GM12878 (cell line): ENCODE data around the gene KRT38. TPM values are rescaled to one million over a fixed set of nuclear protein-coding genes. Genes with fewer than 3 reads are reported as not detected.

ENCODE experiments used
- ATAC-seq: fragments of 200-7000 bp; cut with Tn5 transposase; 3 replicates; pipeline ENCODE4 v1.9.1; 2020; ENCODE audit warnings: mild to moderate bottlenecking, moderate library complexity
- BruUV-seq: library from RNA; stranded (reverse); fragments of 400-500 nt; replicated peaks from 2 replicates; lab custom pipeline; 2021; lab: Mats Ljungman, UMichigan
- CTCF ChIA-PET: fragments of 300-600 bp; sonication (Branson Sonifier 250); formaldehyde crosslinking; extraction: SDS; loops from one replicate; lab custom pipeline; 2021; ENCODE audit warnings: inconsistent platforms; lab: Yijun Ruan, JAX
- POLR2A ChIA-PET: fragments of 350-600 bp; formaldehyde crosslinking; extraction: SDS; loops from one replicate; lab custom pipeline; 2021; ENCODE audit warnings: inconsistent platforms; lab: Charles Lee
- RAD21 ChIA-PET: fragments of 300-600 bp; sonication (Branson Sonifier 250); formaldehyde crosslinking; loops from one replicate; lab custom pipeline; 2023; ENCODE audit warnings: antibody characterized with exemption; ENCODE audit not compliant: unreplicated experiment; lab: Charles Lee
- SMC1A ChIA-PET: fragments of 300-600 bp; sonication (Branson Sonifier 250); formaldehyde crosslinking; loops from one replicate; lab custom pipeline; 2023; ENCODE audit not compliant: unreplicated experiment, uncharacterized antibody; lab: Charles Lee
- DNase-seq: peaks from one replicate; pipeline ENCODE4 v3.0.0-alpha.2; 2011; ENCODE audit warnings: low read depth, low spot score
- FAIRE-seq: peaks from 3 replicates; lab custom pipeline; 2011; peaks lifted over from hg19 to GRCh38; lab: Jason Lieb, UNC
- H2AFZ ChIP-seq: 2 replicates; pipeline ENCODE4 v1.6.0; 2011; ENCODE audit warnings: low read depth, low read length, control low read depth; ENCODE audit not compliant: control insufficient read depth
- H3K27ac ChIP-seq: 2 replicates; pipeline ENCODE4 v1.5.1; 2011; ENCODE audit warnings: control low read depth; ENCODE audit not compliant: control insufficient read depth, insufficient read depth
- H3K27me3 ChIP-seq, 2 experiments: replicated peaks in 1 of 2; 2 replicates each; pipeline versions ENCODE4 v1.6.0 to v1.6.1; 2011; ENCODE audit warnings: low read length in 1 of 2; ENCODE audit not compliant: control insufficient read depth in 2 of 2, insufficient read depth in 2 of 2
- H3K36me3 ChIP-seq, 2 experiments: 2 replicates each; pipeline ENCODE4 v1.5.1; 2011; ENCODE audit warnings: low read length in 1 of 2; ENCODE audit not compliant: control insufficient read depth in 2 of 2, insufficient read depth in 2 of 2
- H3K4me1 ChIP-seq: 2 replicates; pipeline ENCODE4 v1.6.1; 2011; ENCODE audit warnings: mild to moderate bottlenecking, low read length, moderate library complexity, mixed read lengths; ENCODE audit not compliant: control insufficient read depth, insufficient read depth
- H3K4me2 ChIP-seq: 2 replicates; pipeline ENCODE4 v1.6.0; 2011; ENCODE audit warnings: control low read depth; ENCODE audit not compliant: control insufficient read depth, insufficient read depth
- H3K4me3 ChIP-seq: fragments of 200-600 bp; sonication (generic); 2 replicates; pipeline ENCODE4 v1.5.1; 2016
- H3K79me2 ChIP-seq: 2 replicates; pipeline ENCODE4 v1.6.0; 2011; ENCODE audit warnings: low read length; ENCODE audit not compliant: control insufficient read depth, insufficient read depth
- H3K9ac ChIP-seq: 2 replicates; pipeline ENCODE4 v1.8.0; 2011; ENCODE audit warnings: low read length, control low read depth, mixed read lengths; ENCODE audit not compliant: control insufficient read depth, insufficient read depth
- H3K9me3 ChIP-seq: replicated peaks from 3 replicates; pipeline ENCODE4 v1.5.1; 2011; ENCODE audit warnings: mild to moderate bottlenecking, low read length; ENCODE audit not compliant: control insufficient read depth, insufficient read depth
- H4K20me1 ChIP-seq: 2 replicates; pipeline ENCODE4 v1.6.0; 2011; ENCODE audit not compliant: control insufficient read depth, insufficient read depth
- ATF7 ChIP-seq: fragments of 450-650 bp; IDR thresholded peaks from 2 replicates; pipeline ENCODE4 v1.6.1; 2016; ENCODE audit warnings: low read depth, mild to moderate bottlenecking
- CBFB ChIP-seq: IDR thresholded peaks from 2 replicates; pipeline ENCODE4 v1.6.1; 2016; ENCODE audit warnings: antibody characterized with exemption, low read depth
- CBX3 ChIP-seq: fragments of 200-600 bp; sonication (generic); IDR thresholded peaks from 2 replicates; pipeline ENCODE4 v1.6.1; 2016; ENCODE audit warnings: low read depth, borderline replicate concordance
- KAT2A ChIP-seq: conservative IDR thresholded peaks from 2 replicates; pipeline ENCODE4 v1.6.1; 2011; ENCODE audit warnings: low read depth, low read length; ENCODE audit not compliant: control insufficient read depth
- LARP7 ChIP-seq: fragments of 450-650 bp; IDR thresholded peaks from 2 replicates; pipeline ENCODE4 v1.6.1; 2017; ENCODE audit warnings: mild to moderate bottlenecking
- NFXL1 ChIP-seq: fragments of 450-650 bp; IDR thresholded peaks from 2 replicates; pipeline ENCODE4 v1.6.1; 2017; ENCODE audit warnings: antibody characterized with exemption, mild to moderate bottlenecking, borderline replicate concordance
- POLR2AphosphoS5 ChIP-seq: IDR thresholded peaks from 2 replicates; pipeline ENCODE4 v1.6.1; 2011; ENCODE audit warnings: mild to moderate bottlenecking, low read length, inconsistent platforms
- POU2F2 ChIP-seq: IDR thresholded peaks from 3 replicates; pipeline ENCODE4 v1.6.1; 2011; ENCODE audit warnings: low read depth, mild to moderate bottlenecking, low read length, borderline replicate concordance
- RAD21 ChIP-seq: IDR thresholded peaks from 2 replicates; pipeline ENCODE4 v1.6.1; 2011; ENCODE audit warnings: mild to moderate bottlenecking, low read depth, low read length, moderate library complexity; ENCODE audit not compliant: insufficient read depth
- SIX5 ChIP-seq: IDR thresholded peaks from 2 replicates; pipeline ENCODE4 v1.6.1; 2011; ENCODE audit warnings: mild to moderate bottlenecking, low read depth, low read length, moderate library complexity; ENCODE audit not compliant: severe bottlenecking
- SUZ12 ChIP-seq: fragments of 200-600 bp; sonication (generic); IDR thresholded peaks from one replicate; pipeline ENCODE4 v1.6.1; 2018; ENCODE audit warnings: antibody characterized with exemption, mild to moderate bottlenecking; ENCODE audit not compliant: unreplicated experiment
- YY1 ChIP-seq: IDR thresholded peaks from 2 replicates; pipeline ENCODE4 v1.6.1; 2011; ENCODE audit warnings: low read depth, mild to moderate bottlenecking, low read length
- ZNF622 ChIP-seq: fragments of 450-650 bp; IDR thresholded peaks from 2 replicates; pipeline ENCODE4 v1.6.1; 2017; ENCODE audit warnings: mild to moderate bottlenecking, inconsistent platforms
- WGBS: methylation state at CpG from one replicate; pipeline ENCODE4 v1.1.6; 2016; ENCODE audit warnings: low lambda C conversion rate; ENCODE audit not compliant: insufficient replicate concordance, insufficient coverage; ENCODE audit errors: missing lambda C conversion rate; 5-methylcytosine and 5-hydroxymethylcytosine counted together
- in situ Hi-C: fragments of 300-500 bp; cut with MboI; formaldehyde crosslinking; loops from 9 replicates; pipeline ENCODE4 v1.14.3; 2018; ENCODE audit warnings: mixed read lengths
- intact Hi-C: fragments of 100-400 bp; cut with micrococcal nuclease; formaldehyde crosslinking; loops from one replicate; pipeline ENCODE4 v1.14.2; 2022; ENCODE audit not compliant: unreplicated experiment
- polyA plus RNA-seq, 11 experiments: library from polyadenylated mRNA; depleted of rRNA in 4 of 11; unstranded in 6 of 11; stranded (reverse) in 5 of 11; fragments of >200 nt; fragmentation: Nextera tagmentation in 4 of 11; fragmentation: Illumina TruSeq in 1 of 11; extraction: Ambion mirVana in 4 of 11; extraction: Trizol in 1 of 11; gene quantifications; 1 replicate in 1 of 11; 2 replicates in 10 of 11; pipeline versions ENCODE4 v1.2.1 to v1.2.3, GENCODE V29; 2011 to 2016; ENCODE audit warnings: inconsistent platforms in 2 of 11, missing spikeins in 2 of 11, low read depth in 1 of 11
- total RNA-seq, 4 experiments: library from RNA; depleted of rRNA in 3 of 4; stranded (reverse); fragments of >200 nt in 3 of 4; fragmentation: Illumina TruSeq in 1 of 4; extraction: Trizol in 1 of 4; gene quantifications; 2 replicates each; pipeline versions ENCODE4 v1.2.1 to v1.2.3, GENCODE V29; 2013 to 2021
- TF ChIP-seq, protein P1 (sequence below): fragments of 450-650 bp; IDR thresholded peaks from 2 replicates; pipeline ENCODE4 v1.6.1; 2017; ENCODE audit warnings: mild to moderate bottlenecking, low read depth, inconsistent platforms; ENCODE audit not compliant: poor library complexity, severe bottlenecking
- TF ChIP-seq, protein P2 (sequence below): fragments of 450-650 bp; IDR thresholded peaks from 2 replicates; pipeline ENCODE4 v1.6.1; 2017; ENCODE audit warnings: borderline replicate concordance

The KRT38 gene
- total and polyA plus RNA-seq, 10 of the 15 experiments (the other 5 are each of a cell fraction or from before 2014, with no cell fraction given): not detected

DNA sequence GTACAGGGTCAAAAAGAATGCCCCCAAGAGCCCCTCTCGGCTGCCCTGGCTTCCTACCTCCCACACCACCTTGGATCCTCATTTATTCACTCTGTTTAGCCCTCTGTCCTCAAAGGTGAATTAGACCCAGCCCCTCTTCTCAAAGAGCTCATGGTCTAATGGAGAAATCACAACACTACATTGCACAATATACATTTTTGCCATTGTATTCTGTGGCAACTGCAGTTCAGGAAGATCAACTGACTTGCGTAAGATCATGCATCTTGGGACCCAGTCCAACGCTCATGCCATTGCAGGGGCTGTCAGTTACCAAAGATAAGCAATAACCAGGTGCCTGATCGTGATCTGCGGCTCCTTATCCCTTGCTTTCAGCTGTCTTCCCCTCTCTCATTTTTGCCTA is 1.4 kb downstream of the KRT38 start:
- POLR2A ChIA-PET: no interaction called here
- no peak for DNase-seq

More for the DNA sequence above, 1.4 kb downstream of the KRT38 start:
- Histone ChIP-seq H3K4me2 (no peak overlapping the region), H3K36me3 (no peaks in the 10 kb centered on the region), H3K9ac (no peak overlapping the region), H3K4me3 (no peak overlapping the region), H3K27me3 (peaks cover 2 to 6% of the 10 kb centered on the region in 2 experiments; a peak in 3 of 4 replicates), H3K27ac (no peak overlapping the region), H3K9me3 (no peaks in the 10 kb centered on the region), H3K4me1 (no peaks in the 10 kb centered on the region), H3K79me2 (no peaks in the 10 kb centered on the region), H2AFZ (no peak overlapping the region), H4K20me1 (no peaks in the 10 kb centered on the region)
- ChIA-PET RAD21 (no interaction called here), SMC1A (no interaction called here), CTCF (no interaction called here)
- no peak for TF ChIP-seq YY1
- no peak for TF ChIP-seq RAD21
- no peak for TF ChIP-seq KAT2A
- no peak for TF ChIP-seq ATF7
- TF ChIP-seq, protein P1, sequence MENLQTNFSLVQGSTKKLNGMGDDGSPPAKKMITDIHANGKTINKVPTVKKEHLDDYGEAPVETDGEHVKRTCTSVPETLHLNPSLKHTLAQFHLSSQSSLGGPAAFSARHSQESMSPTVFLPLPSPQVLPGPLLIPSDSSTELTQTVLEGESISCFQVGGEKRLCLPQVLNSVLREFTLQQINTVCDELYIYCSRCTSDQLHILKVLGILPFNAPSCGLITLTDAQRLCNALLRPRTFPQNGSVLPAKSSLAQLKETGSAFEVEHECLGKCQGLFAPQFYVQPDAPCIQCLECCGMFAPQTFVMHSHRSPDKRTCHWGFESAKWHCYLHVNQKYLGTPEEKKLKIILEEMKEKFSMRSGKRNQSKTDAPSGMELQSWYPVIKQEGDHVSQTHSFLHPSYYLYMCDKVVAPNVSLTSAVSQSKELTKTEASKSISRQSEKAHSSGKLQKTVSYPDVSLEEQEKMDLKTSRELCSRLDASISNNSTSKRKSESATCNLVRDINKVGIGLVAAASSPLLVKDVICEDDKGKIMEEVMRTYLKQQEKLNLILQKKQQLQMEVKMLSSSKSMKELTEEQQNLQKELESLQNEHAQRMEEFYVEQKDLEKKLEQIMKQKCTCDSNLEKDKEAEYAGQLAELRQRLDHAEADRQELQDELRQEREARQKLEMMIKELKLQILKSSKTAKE: no peak
- TF ChIP-seq, protein P2, sequence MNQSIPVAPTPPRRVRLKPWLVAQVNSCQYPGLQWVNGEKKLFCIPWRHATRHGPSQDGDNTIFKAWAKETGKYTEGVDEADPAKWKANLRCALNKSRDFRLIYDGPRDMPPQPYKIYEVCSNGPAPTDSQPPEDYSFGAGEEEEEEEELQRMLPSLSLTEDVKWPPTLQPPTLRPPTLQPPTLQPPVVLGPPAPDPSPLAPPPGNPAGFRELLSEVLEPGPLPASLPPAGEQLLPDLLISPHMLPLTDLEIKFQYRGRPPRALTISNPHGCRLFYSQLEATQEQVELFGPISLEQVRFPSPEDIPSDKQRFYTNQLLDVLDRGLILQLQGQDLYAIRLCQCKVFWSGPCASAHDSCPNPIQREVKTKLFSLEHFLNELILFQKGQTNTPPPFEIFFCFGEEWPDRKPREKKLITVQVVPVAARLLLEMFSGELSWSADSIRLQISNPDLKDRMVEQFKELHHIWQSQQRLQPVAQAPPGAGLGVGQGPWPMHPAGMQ: no peak
- no peak for TF ChIP-seq NFXL1
- TF ChIP-seq POLR2AphosphoS5: no peak
- no peak for TF ChIP-seq SIX5
- TF ChIP-seq CBX3: no peak
- no peak for TF ChIP-seq ZNF622
- TF ChIP-seq LARP7: no peak
- TF ChIP-seq CBFB: no peak
- TF ChIP-seq POU2F2: no peak
- no peak for TF ChIP-seq SUZ12
- 23% methylated on average over 5 of the region's 5 CpGs for WGBS
- in situ Hi-C loops (no loop called here), intact Hi-C loops (no loop called here)
- FAIRE-seq (no peak), ATAC-seq (no peak)
- BruUV-seq: no TSS peak
